HG02938 (cell line): Measurements from ENCODE around the gene BNC2.
"Not testable (repeated sequence)": the region's sequence is repeated elsewhere in the genome, so short reads cannot be mapped to it uniquely, and the experiment has no call there.

ENCODE experiments used
- ATAC-seq: cut with Tn5 transposase; IDR thresholded peaks from one replicate; pipeline ENCODE4 v1.9.1; 2021; ENCODE audit warnings: mild to moderate bottlenecking, moderate library complexity; ENCODE audit not compliant: unreplicated experiment

The BNC2 gene

GRCh38 chr9:16553869-16554540, 316.5 kb downstream of the BNC2 start:
- no peak for ATAC-seq

GRCh38 chr9:16552252-16552651, 318.2 kb downstream of the BNC2 start:
- ATAC-seq = no peak

- no peak for ATAC-seq
Observed at GRCh38 chr9:16551692-16552091, 318.8 kb downstream of the BNC2 start.

- no peak for ATAC-seq
Observed at GRCh38 chr9:16545639-16546038, 324.8 kb downstream of the BNC2 start.

GRCh38 chr9:16544842-16545241, 325.6 kb downstream of the BNC2 start:
- ATAC-seq = no peak

- ATAC-seq = no peak
Observed at GRCh38 chr9:16543686-16544085, 326.8 kb downstream of the BNC2 start.

GRCh38 chr9:16543225-16543624, 327.2 kb downstream of the BNC2 start:
- ATAC-seq = no peak

- no peak for ATAC-seq
Observed at GRCh38 chr9:16542290-16542689, 328.2 kb downstream of the BNC2 start.

GRCh38 chr9:16540743-16541613, 329.5 kb downstream of the BNC2 start:
- no peak for ATAC-seq

- not testable (repeated sequence) for ATAC-seq
Observed at GRCh38 chr9:16539626-16540025, 330.8 kb downstream of the BNC2 start.

GRCh38 chr9:16535555-16535954, 334.9 kb downstream of the BNC2 start:
- no peak for ATAC-seq

- ATAC-seq = no peak
Observed at GRCh38 chr9:16532681-16533450, 337.6 kb downstream of the BNC2 start.

GRCh38 chr9:16532272-16532671, 338.2 kb downstream of the BNC2 start:
- no peak for ATAC-seq

GRCh38 chr9:16530669-16531642, 339.5 kb downstream of the BNC2 start:
- ATAC-seq = no peak

GRCh38 chr9:16527573-16527972, 342.9 kb downstream of the BNC2 start:
- no peak for ATAC-seq

GRCh38 chr9:16526380-16526779, 344.1 kb downstream of the BNC2 start:
- no peak for ATAC-seq

GRCh38 chr9:16524823-16525222, 345.6 kb downstream of the BNC2 start:
- ATAC-seq = no peak

- no peak for ATAC-seq
Observed at GRCh38 chr9:16524078-16524477, 346.4 kb downstream of the BNC2 start.

- no peak for ATAC-seq
Observed at GRCh38 chr9:16521868-16522411, 348.5 kb downstream of the BNC2 start.

- no peak for ATAC-seq
Observed at GRCh38 chr9:16519001-16519400, 351.5 kb downstream of the BNC2 start.
